GM23338 (cell line): Measurements from ENCODE around the gene CSDE1. TPM values are rescaled to one million over a fixed set of nuclear protein-coding genes. Genes with fewer than 3 reads are reported as not detected.

Experiments
- ATAC-seq: fragments of 200-7000 bp; cut with Tn5 transposase; 3 replicates; pipeline ENCODE4 v1.9.1; 2020
- DNase-seq: peaks from one replicate; pipeline ENCODE4 v3.0.0-alpha.2; 2015; ENCODE audit warnings: low spot score
- H2AFZ ChIP-seq: fragments of 200-600 bp; sonication (generic); 2 replicates; pipeline ENCODE4 v1.8.0; 2016; ENCODE audit warnings: antibody characterized with exemption, mild to moderate bottlenecking, moderate library complexity
- H3F3A ChIP-seq: fragments of 200-600 bp; sonication (generic); replicated peaks from 2 replicates; pipeline ENCODE4 v1.8.0; 2017; ENCODE audit warnings: antibody characterized with exemption, mixed run types, low read depth
- H3K27ac ChIP-seq: fragments of 200-600 bp; sonication (generic); 2 replicates; pipeline ENCODE4 v1.6.1; 2016; ENCODE audit warnings: low read depth
- H3K27me3 ChIP-seq: fragments of 200-600 bp; sonication (generic); 2 replicates; pipeline ENCODE4 v1.8.0; 2016; ENCODE audit warnings: mild to moderate bottlenecking, mixed run types, moderate library complexity; ENCODE audit not compliant: insufficient read depth
- H3K36me3 ChIP-seq: fragments of 200-600 bp; sonication (generic); 2 replicates; pipeline ENCODE4 v1.8.0; 2016; ENCODE audit warnings: mild to moderate bottlenecking; ENCODE audit not compliant: insufficient read depth
- H3K4me1 ChIP-seq: fragments of 200-600 bp; sonication (generic); 2 replicates; pipeline ENCODE4 v1.8.0; 2016; ENCODE audit warnings: mild to moderate bottlenecking, moderate library complexity; ENCODE audit not compliant: insufficient read depth
- H3K4me2 ChIP-seq: fragments of 200-600 bp; sonication (generic); 2 replicates; pipeline ENCODE4 v1.7.1; 2017; ENCODE audit warnings: mixed run types
- H3K4me3 ChIP-seq: fragments of 200-600 bp; sonication (generic); 2 replicates; pipeline ENCODE4 v1.6.1; 2016; ENCODE audit warnings: mixed run types
- H3K79me2 ChIP-seq: fragments of 200-600 bp; sonication (generic); replicated peaks from 2 replicates; pipeline ENCODE4 v1.8.0; 2017; ENCODE audit warnings: mild to moderate bottlenecking; ENCODE audit not compliant: insufficient read depth
- H3K9me2 ChIP-seq: fragments of 200-600 bp; sonication (generic); 2 replicates; pipeline ENCODE4 v1.8.0; 2017; ENCODE audit not compliant: insufficient read depth
- H4K20me1 ChIP-seq: fragments of 200-600 bp; sonication (generic); replicated peaks from 2 replicates; pipeline ENCODE4 v1.8.0; 2017; ENCODE audit warnings: mild to moderate bottlenecking; ENCODE audit not compliant: insufficient read depth
- H3K27ac Mint-ChIP-seq: 2 replicates; pipeline ENCODE4 v1.8.0; 2020; ENCODE audit warnings: inconsistent platforms, mild to moderate bottlenecking, moderate library complexity, mixed read lengths
- H3K27me3 Mint-ChIP-seq: 3 replicates; pipeline ENCODE4 v1.8.0; 2022; ENCODE audit warnings: low read depth, mild to moderate bottlenecking, moderate library complexity, mixed read lengths, inconsistent platforms; ENCODE audit not compliant: insufficient read depth, poor library complexity
- H3K36me3 Mint-ChIP-seq: 3 replicates; pipeline ENCODE4 v1.8.0; 2021; ENCODE audit warnings: low read depth, mild to moderate bottlenecking, inconsistent platforms, moderate library complexity, mixed read lengths
- H3K4me1 Mint-ChIP-seq: 3 replicates; pipeline ENCODE4 v1.8.0; 2020; ENCODE audit warnings: mild to moderate bottlenecking, inconsistent platforms, mixed read lengths
- H3K4me3 Mint-ChIP-seq: 3 replicates; pipeline ENCODE4 v1.8.0; 2021; ENCODE audit warnings: moderate library complexity, mild to moderate bottlenecking, inconsistent platforms, mixed read lengths
- H3K9me3 Mint-ChIP-seq: 3 replicates; pipeline ENCODE4 v1.8.0; 2020; ENCODE audit warnings: moderate library complexity, mild to moderate bottlenecking, inconsistent platforms, mixed read lengths
- EZH2 ChIP-seq: fragments of 200-600 bp; sonication (generic); IDR thresholded peaks from one replicate; pipeline ENCODE4 v1.8.0; 2017; ENCODE audit warnings: antibody characterized with exemption, mild to moderate bottlenecking, low read depth; ENCODE audit not compliant: unreplicated experiment
- EZH2phosphoT487 ChIP-seq: fragments of 200-600 bp; sonication (generic); IDR thresholded peaks from one replicate; pipeline ENCODE4 v1.8.1; 2018; ENCODE audit warnings: antibody characterized with exemption; ENCODE audit not compliant: unreplicated experiment
- JUNB ChIP-seq: IDR thresholded peaks from one replicate; pipeline ENCODE4 v1.6.1; 2016; ENCODE audit warnings: antibody characterized with exemption; ENCODE audit not compliant: unreplicated experiment
- REST ChIP-seq: IDR thresholded peaks from one replicate; pipeline ENCODE4 v1.6.1; 2018; ENCODE audit warnings: antibody characterized with exemption; ENCODE audit not compliant: unreplicated experiment
- ZNF462 ChIP-seq: fragments of 250-450 bp; sonication (Bioruptor Pico); IDR thresholded peaks from 2 replicates; pipeline ENCODE4 v1.5.0; 2020; ENCODE audit warnings: mild to moderate bottlenecking, moderate library complexity
- polyA plus RNA-seq: library from polyadenylated mRNA; unstranded; fragments of >200 nt; fragmentation: Nextera tagmentation; extraction: Ambion mirVana; gene quantifications from 2 replicates; pipeline ENCODE4 v1.2.1, GENCODE V29; 2016
- small RNA-seq: library from RNA; depleted of rRNA; stranded (forward); fragments of <200 nt; gene quantifications from one replicate; pipeline ENCODE3, GENCODE V24; 2014; ENCODE audit warnings: low replicate concordance
- total RNA-seq: library from RNA; depleted of rRNA; stranded (reverse); fragments of >200 nt; shearing (Covaris generic); gene quantifications from 2 replicates; pipeline ENCODE4 v1.2.3, GENCODE V29; 2014; rRNA removed

Gene CSDE1
- total and polyA plus RNA-seq, 2 experiments from 2014 or later = 214 to 1,054 TPM

- H3K79me2 ChIP-seq = no peaks in the 10 kb centered on the region
These were observed 90.8 kb downstream of the CSDE1 start for GRCh38 chr1:114666954-114667353.

More at GRCh38 chr1:114666954-114667353, 90.8 kb downstream of the CSDE1 start:
- H3K27me3 Mint-ChIP-seq = peaks cover 6% of the 10 kb centered on the region
- Histone ChIP-seq H3F3A (peaks cover 7% of the 10 kb centered on the region; the same call in 1 of the 2 replicates), H2AFZ (no peak overlapping the region), H3K4me2 (no peak overlapping the region), H3K36me3 (no peaks in the 10 kb centered on the region), H3K4me1 (0 out of 2 replicates have a peak, but pooled peaks cover 4% of the 10 kb centered on the region), H3K27ac (no peak overlapping the region), H4K20me1 (no peaks in the 10 kb centered on the region), H3K27me3 (peaks cover 21% of the 10 kb centered on the region; the same call in 1 of the 2 replicates), H3K9me2 (no peaks in the 10 kb centered on the region), H3K4me3 (no peak overlapping the region)
- no peak overlapping the region for H3K27ac Mint-ChIP-seq
- no peaks in the 10 kb centered on the region for H3K9me3 Mint-ChIP-seq
- DNase-seq = no peak
- peaks cover 4% of the 10 kb centered on the region; the same call in 2 of the 3 replicates for H3K4me1 Mint-ChIP-seq
- H3K36me3 Mint-ChIP-seq = no peaks in the 10 kb centered on the region
- TF ChIP-seq EZH2phosphoT487 (no peak), ZNF462 (CRISPR knock-in tag) (no peak), JUNB (no peak), REST (no peak), EZH2 (no peak)
- ATAC-seq = no peak
- no peak overlapping the region for H3K4me3 Mint-ChIP-seq

Small RNA genes lying within 50 kb of the gene (small RNA-seq; reads per million reads assigned to genes)
- not detected for gene RN7SL432P
- 0.17 reads per million for gene RNY1P13

Other genes starting within 250 kb of the CSDE1 start
- gene TRIM33, start 246.8 kb downstream of the CSDE1 start, total RNA-seq = 46.6 and 51.1 TPM in 2 replicates
- gene TRIM33, start 246.8 kb downstream of the CSDE1 start, polyA plus RNA-seq = 48.8 and 50.3 TPM in 2 replicates
- 49.9 and 50.7 TPM in 2 replicates for gene BCAS2, start 176.4 kb downstream of the CSDE1 start, total RNA-seq
- gene BCAS2, start 176.4 kb downstream of the CSDE1 start, polyA plus RNA-seq = 75.4 and 111 TPM in 2 replicates
- 2.9 and 4.1 TPM in 2 replicates for gene DENND2C, start 87.9 kb downstream of the CSDE1 start, total RNA-seq
- 4.9 and 7.0 TPM in 2 replicates for gene DENND2C, start 87.9 kb downstream of the CSDE1 start, polyA plus RNA-seq
- not detected in 2 replicates for gene AMPD1, start 62.4 kb downstream of the CSDE1 start, total RNA-seq
- 0.27 TPM in 1 of 2 replicates, not detected in the other for gene AMPD1, start 62.4 kb downstream of the CSDE1 start, polyA plus RNA-seq
- 83.2 and 84.7 TPM in 2 replicates for gene NRAS, start 41.2 kb downstream of the CSDE1 start, total RNA-seq
- gene NRAS, start 41.2 kb downstream of the CSDE1 start, polyA plus RNA-seq = 18.4 and 22.3 TPM in 2 replicates
- 74.0 and 90.4 TPM in 2 replicates for gene SIKE1, start 22.7 kb upstream of the CSDE1 start, total RNA-seq
- gene SIKE1, start 22.7 kb upstream of the CSDE1 start, polyA plus RNA-seq = 79.6 and 96.3 TPM in 2 replicates
- 0.24 and 0.50 TPM in 2 replicates for gene SYCP1, start 96.9 kb upstream of the CSDE1 start, total RNA-seq
- gene SYCP1, start 96.9 kb upstream of the CSDE1 start, polyA plus RNA-seq = 0.66 and 2.1 TPM in 2 replicates